ENCODE data around the gene SLC46A1.

The SLC46A1 gene

GRCh38 chr17:28407974-28408306 is 1.9 kb upstream of the SLC46A1 start:
- H3K14ac ChIP-seq (ENCODE audit: low read length), result no peak overlapping the region
- H3K23ac ChIP-seq (ENCODE audit: low read length), result no peak overlapping the region
- H3K4me2 ChIP-seq (ENCODE audit: low read length), result no peak overlapping the region
- H3K27me3 ChIP-seq (ENCODE audit: insufficient read depth, low read length), result no peaks in the 10 kb centered on the region
- no peak overlapping the region for H3K18ac ChIP-seq (ENCODE audit: low read length)
- no peak overlapping the region for H2BK12ac ChIP-seq (ENCODE audit: low read length)
- peaks cover 3% of the 10 kb centered on the region for H3K79me2 ChIP-seq (ENCODE audit: control insufficient read depth, insufficient read depth, low read length, poor library complexity)
- H4K8ac ChIP-seq (ENCODE audit: low read depth, low read length), result no peak overlapping the region
- H3K4ac ChIP-seq (ENCODE audit: low read depth, low read length), result no peak overlapping the region
- H3K27ac ChIP-seq (ENCODE audit: low read depth, low read length), result no peak overlapping the region
- H3K9ac ChIP-seq (ENCODE audit: low read length), result no peak overlapping the region
- H3K9me3 ChIP-seq (ENCODE audit: insufficient read depth, low read depth, low read length), result no peaks in the 10 kb centered on the region
- no peak overlapping the region for H3K4me3 ChIP-seq (ENCODE audit: low read depth, low read length)
- no peak overlapping the region for H2BK120ac ChIP-seq (ENCODE audit: insufficient read depth, low read length, poor library complexity)
- H3K79me1 ChIP-seq (ENCODE audit: low read length), result peaks cover 4% of the 10 kb centered on the region
- H3K36me3 ChIP-seq (ENCODE audit: control insufficient read depth in 1 of 2, insufficient read depth in 2 of 2, low read length in 2 of 2), result no peaks in the 10 kb centered on the region
- WGBS (ENCODE audit: extremely low coverage, insufficient coverage, insufficient read length), result no CpG with 5 or more reads among the region's 1 CpG
- peak overlapping the region; percentile 33 for H4K91ac ChIP-seq (ENCODE audit: low read depth, low read length)
- no peak overlapping the region for H4K12ac ChIP-seq (ENCODE audit: low read depth, low read length)
- no peak overlapping the region for H2AK5ac ChIP-seq (ENCODE audit: low read length)
- DNase-seq, result no peak
- H2AFZ ChIP-seq (ENCODE audit: insufficient read depth, low read length, poor library complexity), result no peak overlapping the region
- peaks cover 10 to 19% of the 10 kb centered on the region in 2 experiments for H3K4me1 ChIP-seq (ENCODE audit: control insufficient read depth in 1 of 2, insufficient read depth in 2 of 2, low read length in 2 of 2)
- peak overlapping the region; percentile 3 for H2BK5ac ChIP-seq (ENCODE audit: low read depth, low read length, poor library complexity)

- no peaks in the 10 kb centered on the region for H3K9me3 ChIP-seq (ENCODE audit: insufficient read depth, low read depth, low read length)
- H3K79me1 ChIP-seq (ENCODE audit: low read length), result peaks cover 4% of the 10 kb centered on the region
- WGBS (ENCODE audit: extremely low coverage, insufficient coverage, insufficient read length), result no CpG with 5 or more reads among the region's 5 CpGs
- no peak overlapping the region for H3K9ac ChIP-seq (ENCODE audit: low read length)
- H3K4me3 ChIP-seq (ENCODE audit: low read depth, low read length), result no peak overlapping the region
- peak in 1 of 2 donors; percentile 35 for DNase-seq
- no peak overlapping the region for H3K14ac ChIP-seq (ENCODE audit: low read length)
- no peak overlapping the region for H3K23ac ChIP-seq (ENCODE audit: low read length)
- H3K27me3 ChIP-seq (ENCODE audit: insufficient read depth, low read length), result no peaks in the 10 kb centered on the region
- no peak overlapping the region for H3K27ac ChIP-seq (ENCODE audit: low read depth, low read length)
- H3K36me3 ChIP-seq (ENCODE audit: control insufficient read depth in 1 of 2, insufficient read depth in 2 of 2, low read length in 2 of 2), result peaks cover 0 to 1% of the 10 kb centered on the region in 2 experiments
- H3K4me2 ChIP-seq (ENCODE audit: low read length), result no peak overlapping the region
- peaks cover 10 to 19% of the 10 kb centered on the region in 2 experiments for H3K4me1 ChIP-seq (ENCODE audit: control insufficient read depth in 1 of 2, insufficient read depth in 2 of 2, low read length in 2 of 2)
- H3K79me2 ChIP-seq (ENCODE audit: control insufficient read depth, insufficient read depth, low read length, poor library complexity), result peaks cover 3% of the 10 kb centered on the region
- no peak overlapping the region for H2BK120ac ChIP-seq (ENCODE audit: insufficient read depth, low read length, poor library complexity)
- no peak overlapping the region for H2BK5ac ChIP-seq (ENCODE audit: low read depth, low read length, poor library complexity)
- H4K12ac ChIP-seq (ENCODE audit: low read depth, low read length), result no peak overlapping the region
- no peak overlapping the region for H2BK12ac ChIP-seq (ENCODE audit: low read length)
- H2AFZ ChIP-seq (ENCODE audit: insufficient read depth, low read length, poor library complexity), result no peak overlapping the region
- no peak overlapping the region for H3K18ac ChIP-seq (ENCODE audit: low read length)
- no peak overlapping the region for H3K4ac ChIP-seq (ENCODE audit: low read depth, low read length)
- no peak overlapping the region for H4K8ac ChIP-seq (ENCODE audit: low read depth, low read length)
- peak overlapping the region; percentile 1 for H4K91ac ChIP-seq (ENCODE audit: low read depth, low read length)
- no peak overlapping the region for H2AK5ac ChIP-seq (ENCODE audit: low read length)
These were observed 1.3 kb upstream of the SLC46A1 start for GRCh38 chr17:28407130-28407973.

- Histone ChIP-seq H3K4ac (ENCODE audit: low read depth, low read length) (no peak overlapping the region), H3K4me2 (ENCODE audit: low read length) (peak overlapping the region; percentile 86), H2AK5ac (ENCODE audit: low read length) (no peak overlapping the region), H3K23ac (ENCODE audit: low read length) (no peak overlapping the region), H3K36me3 (ENCODE audit: control insufficient read depth in 1 of 2, insufficient read depth in 2 of 2, low read length in 2 of 2) (peaks cover 0 to 2% of the 10 kb centered on the region in 2 experiments), H3K14ac (ENCODE audit: low read length) (no peak overlapping the region), H3K18ac (ENCODE audit: low read length) (no peak overlapping the region), H3K79me1 (ENCODE audit: low read length) (peaks cover 4% of the 10 kb centered on the region), H3K4me1 (ENCODE audit: control insufficient read depth in 1 of 2, insufficient read depth in 2 of 2, low read length in 2 of 2) (peaks cover 10 to 22% of the 10 kb centered on the region in 2 experiments), H2BK12ac (ENCODE audit: low read length) (no peak overlapping the region), H3K27me3 (ENCODE audit: insufficient read depth, low read length) (no peaks in the 10 kb centered on the region), H4K8ac (ENCODE audit: low read depth, low read length) (no peak overlapping the region), H4K12ac (ENCODE audit: low read depth, low read length) (no peak overlapping the region), H3K9ac (ENCODE audit: low read length) (peak overlapping the region; percentile 28), H4K91ac (ENCODE audit: low read depth, low read length) (peak overlapping the region; percentile 5), H2BK5ac (ENCODE audit: low read depth, low read length, poor library complexity) (no peak overlapping the region), H2BK120ac (ENCODE audit: insufficient read depth, low read length, poor library complexity) (no peak overlapping the region), H2AFZ (ENCODE audit: insufficient read depth, low read length, poor library complexity) (no peak overlapping the region), H3K27ac (ENCODE audit: low read depth, low read length) (no peak overlapping the region), H3K9me3 (ENCODE audit: insufficient read depth, low read depth, low read length) (no peaks in the 10 kb centered on the region), H3K4me3 (ENCODE audit: low read depth, low read length) (no peak overlapping the region), H3K79me2 (ENCODE audit: control insufficient read depth, insufficient read depth, low read length, poor library complexity) (peaks cover 3% of the 10 kb centered on the region)
- no peak for DNase-seq
- no CpG with 5 or more reads among the region's 9 CpGs for WGBS (ENCODE audit: extremely low coverage, insufficient coverage, insufficient read length)
These were observed 432 bp upstream of the SLC46A1 start for GRCh38 chr17:28406473-28406814.

- peaks cover 0 to 2% of the 10 kb centered on the region in 2 experiments for H3K36me3 ChIP-seq (ENCODE audit: control insufficient read depth in 1 of 2, insufficient read depth in 2 of 2, low read length in 2 of 2)
- H3K79me1 ChIP-seq (ENCODE audit: low read length), result peaks cover 4% of the 10 kb centered on the region
- no peak overlapping the region for H2AFZ ChIP-seq (ENCODE audit: insufficient read depth, low read length, poor library complexity)
- H3K14ac ChIP-seq (ENCODE audit: low read length), result no peak overlapping the region
- H3K4me1 ChIP-seq (ENCODE audit: control insufficient read depth in 1 of 2, insufficient read depth in 2 of 2, low read length in 2 of 2), result peaks cover 10 to 22% of the 10 kb centered on the region in 2 experiments
- H3K4me2 ChIP-seq (ENCODE audit: low read length), result peak overlapping the region; percentile 86
- no peak overlapping the region for H4K91ac ChIP-seq (ENCODE audit: low read depth, low read length)
- H3K18ac ChIP-seq (ENCODE audit: low read length), result no peak overlapping the region
- H2BK120ac ChIP-seq (ENCODE audit: insufficient read depth, low read length, poor library complexity), result no peak overlapping the region
- no peak overlapping the region for H2BK12ac ChIP-seq (ENCODE audit: low read length)
- H4K8ac ChIP-seq (ENCODE audit: low read depth, low read length), result no peak overlapping the region
- H3K23ac ChIP-seq (ENCODE audit: low read length), result no peak overlapping the region
- H4K12ac ChIP-seq (ENCODE audit: low read depth, low read length), result no peak overlapping the region
- no peak overlapping the region for H3K9ac ChIP-seq (ENCODE audit: low read length)
- H3K27ac ChIP-seq (ENCODE audit: low read depth, low read length), result no peak overlapping the region
- no peaks in the 10 kb centered on the region for H3K27me3 ChIP-seq (ENCODE audit: insufficient read depth, low read length)
- no peak overlapping the region for H2BK5ac ChIP-seq (ENCODE audit: low read depth, low read length, poor library complexity)
- no peak for DNase-seq
- H2AK5ac ChIP-seq (ENCODE audit: low read length), result no peak overlapping the region
- H3K4ac ChIP-seq (ENCODE audit: low read depth, low read length), result no peak overlapping the region
- no peaks in the 10 kb centered on the region for H3K9me3 ChIP-seq (ENCODE audit: insufficient read depth, low read depth, low read length)
- H3K4me3 ChIP-seq (ENCODE audit: low read depth, low read length), result peak overlapping the region; percentile 8
- no CpG with 5 or more reads among the region's 33 CpGs for WGBS (ENCODE audit: extremely low coverage, insufficient coverage, insufficient read length)
- peaks cover 3% of the 10 kb centered on the region for H3K79me2 ChIP-seq (ENCODE audit: control insufficient read depth, insufficient read depth, low read length, poor library complexity)
These were observed 1.0 kb downstream of the SLC46A1 start for GRCh38 chr17:28404812-28405570.
